ENCODE measurements around the gene S100A3.
"Not testable (repeated sequence)": the region's sequence is repeated elsewhere in the genome, so short reads cannot be mapped to it uniquely, and the experiment has no call there.

The S100A3 gene

GRCh38 chr1:153592748-153593147, 43.7 kb upstream of the S100A3 start:
- H3K27ac ChIP-seq (ENCODE audit: low read length) = no peak overlapping the region

DNA sequence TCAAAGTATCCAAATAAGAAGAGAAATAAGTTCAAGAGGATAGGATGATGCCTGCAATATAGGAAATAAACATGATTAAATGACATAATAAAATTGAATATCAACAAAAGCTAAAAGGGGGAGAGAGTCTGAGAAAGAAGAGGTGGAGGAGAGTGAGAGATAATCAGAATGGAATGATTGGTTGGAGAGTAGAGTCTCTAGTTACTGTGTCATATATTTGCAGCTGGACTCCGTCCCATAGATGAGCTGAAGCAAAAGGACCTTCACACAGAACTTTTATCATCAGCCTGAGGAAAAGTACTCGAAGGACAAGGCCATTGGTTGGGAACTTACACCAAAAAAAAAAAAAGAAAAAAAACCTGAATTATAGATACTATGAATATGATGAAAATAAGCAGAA, 39.4 kb upstream of the S100A3 start:
- Histone ChIP-seq H2AFZ (ENCODE audit: low read depth, low read length) (no peak overlapping the region), H3K9ac (ENCODE audit: low read depth, low read length) (no peak overlapping the region), H3K27ac (ENCODE audit: low read length) (no peak overlapping the region), H3K36me3 (ENCODE audit: insufficient read depth, low read length) (no peaks in the 10 kb centered on the region), H3K4me2 (ENCODE audit: insufficient read depth, low read length) (no peak overlapping the region), H3K27me3 (ENCODE audit: insufficient read depth, low read length, poor library complexity) (no peaks in the 10 kb centered on the region), H3K79me2 (ENCODE audit: insufficient read depth, low read length) (no peaks in the 10 kb centered on the region), H3K4me1 (ENCODE audit: insufficient read depth, low read length) (no peaks in the 10 kb centered on the region), H3K9me3 (ENCODE audit: insufficient read depth, low read length, severe bottlenecking) (no peaks in the 10 kb centered on the region), H3K4me3 (ENCODE audit: low read depth in 1 of 2, low read length in 2 of 2) (no peak overlapping the region), H4K20me1 (ENCODE audit: insufficient read depth, low read length) (no peaks in the 10 kb centered on the region)
- TF ChIP-seq, protein P1, sequence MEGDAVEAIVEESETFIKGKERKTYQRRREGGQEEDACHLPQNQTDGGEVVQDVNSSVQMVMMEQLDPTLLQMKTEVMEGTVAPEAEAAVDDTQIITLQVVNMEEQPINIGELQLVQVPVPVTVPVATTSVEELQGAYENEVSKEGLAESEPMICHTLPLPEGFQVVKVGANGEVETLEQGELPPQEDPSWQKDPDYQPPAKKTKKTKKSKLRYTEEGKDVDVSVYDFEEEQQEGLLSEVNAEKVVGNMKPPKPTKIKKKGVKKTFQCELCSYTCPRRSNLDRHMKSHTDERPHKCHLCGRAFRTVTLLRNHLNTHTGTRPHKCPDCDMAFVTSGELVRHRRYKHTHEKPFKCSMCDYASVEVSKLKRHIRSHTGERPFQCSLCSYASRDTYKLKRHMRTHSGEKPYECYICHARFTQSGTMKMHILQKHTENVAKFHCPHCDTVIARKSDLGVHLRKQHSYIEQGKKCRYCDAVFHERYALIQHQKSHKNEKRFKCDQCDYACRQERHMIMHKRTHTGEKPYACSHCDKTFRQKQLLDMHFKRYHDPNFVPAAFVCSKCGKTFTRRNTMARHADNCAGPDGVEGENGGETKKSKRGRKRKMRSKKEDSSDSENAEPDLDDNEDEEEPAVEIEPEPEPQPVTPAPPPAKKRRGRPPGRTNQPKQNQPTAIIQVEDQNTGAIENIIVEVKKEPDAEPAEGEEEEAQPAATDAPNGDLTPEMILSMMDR (IDR thresholded peaks at IDR 0.05; ENCODE audit: borderline replicate concordance, extremely low read depth, low read length, poor library complexity, severe bottlenecking) = no peak
- no peak for TF ChIP-seq EZH2 (IDR thresholded peaks at IDR 0.05; ENCODE audit: borderline replicate concordance, low read depth, low read length, severe bottlenecking)
- no peak for DNase-seq
- ATAC-seq (ENCODE audit: insufficient read depth, low read depth) = no peak

More at GRCh38 chr1:153592748-153593147, 43.7 kb upstream of the S100A3 start:
- Histone ChIP-seq H4K20me1 (ENCODE audit: insufficient read depth, low read length) (no peaks in the 10 kb centered on the region), H2AFZ (ENCODE audit: low read depth, low read length) (no peak overlapping the region), H3K4me2 (ENCODE audit: insufficient read depth, low read length) (no peak overlapping the region), H3K9ac (ENCODE audit: low read depth, low read length) (no peak overlapping the region), H3K4me1 (ENCODE audit: insufficient read depth, low read length) (no peaks in the 10 kb centered on the region), H3K36me3 (ENCODE audit: insufficient read depth, low read length) (no peaks in the 10 kb centered on the region), H3K4me3 (ENCODE audit: low read depth in 1 of 2, low read length in 2 of 2) (no peak overlapping the region), H3K9me3 (ENCODE audit: insufficient read depth, low read length, severe bottlenecking) (no peaks in the 10 kb centered on the region), H3K79me2 (ENCODE audit: insufficient read depth, low read length) (no peaks in the 10 kb centered on the region), H3K27me3 (ENCODE audit: insufficient read depth, low read length, poor library complexity) (no peaks in the 10 kb centered on the region)
- TF ChIP-seq, protein P1 (IDR thresholded peaks at IDR 0.05; ENCODE audit: borderline replicate concordance, extremely low read depth, low read length, poor library complexity, severe bottlenecking) = no peak
- no peak for TF ChIP-seq EZH2 (IDR thresholded peaks at IDR 0.05; ENCODE audit: borderline replicate concordance, low read depth, low read length, severe bottlenecking)
- no peak for DNase-seq
- ATAC-seq (ENCODE audit: insufficient read depth, low read depth) = no peak

- H3K9me3 ChIP-seq (ENCODE audit: insufficient read depth, low read length, severe bottlenecking); H3K4me2 ChIP-seq (ENCODE audit: insufficient read depth, low read length); ATAC-seq (ENCODE audit: insufficient read depth, low read depth); H3K27me3 ChIP-seq (ENCODE audit: insufficient read depth, low read length, poor library complexity); DNase-seq; H3K36me3 ChIP-seq (ENCODE audit: insufficient read depth, low read length); H3K9ac ChIP-seq (ENCODE audit: low read depth, low read length); H4K20me1 ChIP-seq (ENCODE audit: insufficient read depth, low read length); H3K27ac ChIP-seq (ENCODE audit: low read length); H3K79me2 ChIP-seq (ENCODE audit: insufficient read depth, low read length); H3K4me1 ChIP-seq (ENCODE audit: insufficient read depth, low read length); H2AFZ ChIP-seq (ENCODE audit: low read depth, low read length); H3K4me3 ChIP-seq (ENCODE audit: low read depth in 1 of 2, low read length in 2 of 2): not testable (repeated sequence)
These were observed 39.0 kb upstream of the S100A3 start for GRCh38 chr1:153588033-153588432.

GRCh38 chr1:153587314-153587713, 38.3 kb upstream of the S100A3 start:
- Histone ChIP-seq H3K4me3 (ENCODE audit: low read depth in 1 of 2, low read length in 2 of 2) (no peak overlapping the region), H3K27ac (ENCODE audit: low read length) (no peak overlapping the region), H3K4me1 (ENCODE audit: insufficient read depth, low read length) (no peaks in the 10 kb centered on the region), H3K79me2 (ENCODE audit: insufficient read depth, low read length) (no peaks in the 10 kb centered on the region), H3K27me3 (ENCODE audit: insufficient read depth, low read length, poor library complexity) (no peaks in the 10 kb centered on the region), H3K9me3 (ENCODE audit: insufficient read depth, low read length, severe bottlenecking) (no peaks in the 10 kb centered on the region), H4K20me1 (ENCODE audit: insufficient read depth, low read length) (no peaks in the 10 kb centered on the region), H2AFZ (ENCODE audit: low read depth, low read length) (no peak overlapping the region), H3K4me2 (ENCODE audit: insufficient read depth, low read length) (no peak overlapping the region), H3K9ac (ENCODE audit: low read depth, low read length) (no peak overlapping the region), H3K36me3 (ENCODE audit: insufficient read depth, low read length) (no peaks in the 10 kb centered on the region)
- TF ChIP-seq EZH2 (IDR thresholded peaks at IDR 0.05; ENCODE audit: borderline replicate concordance, low read depth, low read length, severe bottlenecking) = no peak
- TF ChIP-seq, protein P1 (IDR thresholded peaks at IDR 0.05; ENCODE audit: borderline replicate concordance, extremely low read depth, low read length, poor library complexity, severe bottlenecking) = no peak
- ATAC-seq (ENCODE audit: insufficient read depth, low read depth) = no peak
- no peak for DNase-seq

All from DND-41 (cell line).